MM.1S (cell line): ENCODE results near the gene GLB1L2.

ENCODE experiments used
- EZH2 ChIP-seq: fragments of 300-600 bp; sonication (generic); optimal IDR thresholded peaks from 2 replicates; pipeline ENCODE3; 2017; ENCODE audit warnings: low read depth, mild to moderate bottlenecking, antibody characterized with exemption, low read length, mixed read lengths
- TF ChIP-seq, protein P1 (sequence below): fragments of 300-600 bp; sonication (generic); IDR thresholded peaks from 2 replicates; pipeline ENCODE4 v1.5.1; 2016; ENCODE audit warnings: antibody characterized with exemption, low read length, mixed read lengths

DNA sequence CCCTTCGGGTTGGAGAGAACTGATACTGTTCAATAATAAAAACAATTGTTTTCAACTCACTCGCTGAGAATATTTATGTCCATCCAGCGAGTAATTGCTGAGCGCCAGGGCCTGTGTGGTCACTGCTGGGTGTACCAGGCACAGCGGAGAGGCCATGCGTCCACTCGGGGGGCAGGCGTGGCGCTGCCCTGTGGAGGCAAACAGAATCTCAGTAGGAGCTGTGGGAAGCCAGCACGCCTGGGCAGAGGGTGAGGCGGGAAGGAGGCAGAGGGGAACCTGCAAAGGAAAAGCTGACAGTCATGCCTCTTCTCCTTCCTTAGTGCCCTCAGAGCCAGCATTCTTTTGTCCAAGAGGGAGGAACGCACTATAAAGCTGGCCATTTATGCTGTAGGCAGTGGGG, 44.2 kb upstream of the GLB1L2 start:
- TF ChIP-seq, protein P1, sequence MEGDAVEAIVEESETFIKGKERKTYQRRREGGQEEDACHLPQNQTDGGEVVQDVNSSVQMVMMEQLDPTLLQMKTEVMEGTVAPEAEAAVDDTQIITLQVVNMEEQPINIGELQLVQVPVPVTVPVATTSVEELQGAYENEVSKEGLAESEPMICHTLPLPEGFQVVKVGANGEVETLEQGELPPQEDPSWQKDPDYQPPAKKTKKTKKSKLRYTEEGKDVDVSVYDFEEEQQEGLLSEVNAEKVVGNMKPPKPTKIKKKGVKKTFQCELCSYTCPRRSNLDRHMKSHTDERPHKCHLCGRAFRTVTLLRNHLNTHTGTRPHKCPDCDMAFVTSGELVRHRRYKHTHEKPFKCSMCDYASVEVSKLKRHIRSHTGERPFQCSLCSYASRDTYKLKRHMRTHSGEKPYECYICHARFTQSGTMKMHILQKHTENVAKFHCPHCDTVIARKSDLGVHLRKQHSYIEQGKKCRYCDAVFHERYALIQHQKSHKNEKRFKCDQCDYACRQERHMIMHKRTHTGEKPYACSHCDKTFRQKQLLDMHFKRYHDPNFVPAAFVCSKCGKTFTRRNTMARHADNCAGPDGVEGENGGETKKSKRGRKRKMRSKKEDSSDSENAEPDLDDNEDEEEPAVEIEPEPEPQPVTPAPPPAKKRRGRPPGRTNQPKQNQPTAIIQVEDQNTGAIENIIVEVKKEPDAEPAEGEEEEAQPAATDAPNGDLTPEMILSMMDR, result no peak
- TF ChIP-seq EZH2, result no peak
